ENCODE measurements around the gene CA12.

The CA12 gene

DNA sequence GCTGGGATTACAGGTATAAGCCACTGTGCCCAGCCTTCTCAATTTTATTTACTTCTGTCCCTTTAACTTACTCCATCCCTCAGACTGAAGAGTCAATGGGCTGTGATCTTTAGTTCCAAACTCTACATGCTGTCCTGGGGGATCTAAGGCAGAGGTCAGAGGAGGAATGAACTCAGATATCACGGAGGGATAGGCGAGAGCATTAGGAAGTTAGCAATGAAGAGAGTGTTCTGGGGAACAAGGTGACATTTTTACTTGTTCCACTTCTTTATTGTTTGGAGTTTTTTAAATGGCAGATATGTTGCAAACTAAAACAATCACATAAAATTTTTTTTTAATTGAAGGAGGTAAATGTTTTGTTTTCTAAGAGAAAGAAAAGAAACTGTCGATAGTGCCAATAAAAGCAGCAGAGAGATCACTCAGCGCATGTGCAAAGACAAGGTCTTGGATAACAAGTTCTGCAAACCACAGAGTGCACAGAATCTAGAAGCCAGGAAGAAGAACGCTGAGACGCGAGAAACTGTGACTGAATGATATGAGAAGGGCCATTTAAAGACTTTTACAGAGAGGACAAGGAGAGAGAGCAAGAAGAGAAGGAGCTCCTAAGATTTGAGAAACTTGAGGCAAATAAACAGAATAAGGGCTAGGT lies 10.8 kb upstream of the CA12 start:
- Mint-ChIP-seq H3K27me3 (ENCODE audit: low read depth, poor library complexity) (peaks cover 5% of the 10 kb centered on the region), H3K27ac (peak overlapping the region; percentile 13), H3K9me3 (no peaks in the 10 kb centered on the region), H3K36me3 (ENCODE audit: low read depth) (no peaks in the 10 kb centered on the region), H3K4me3 (no peak overlapping the region), H3K4me1 (peaks cover 67% of the 10 kb centered on the region)
- TF ChIP-seq, protein P1, sequence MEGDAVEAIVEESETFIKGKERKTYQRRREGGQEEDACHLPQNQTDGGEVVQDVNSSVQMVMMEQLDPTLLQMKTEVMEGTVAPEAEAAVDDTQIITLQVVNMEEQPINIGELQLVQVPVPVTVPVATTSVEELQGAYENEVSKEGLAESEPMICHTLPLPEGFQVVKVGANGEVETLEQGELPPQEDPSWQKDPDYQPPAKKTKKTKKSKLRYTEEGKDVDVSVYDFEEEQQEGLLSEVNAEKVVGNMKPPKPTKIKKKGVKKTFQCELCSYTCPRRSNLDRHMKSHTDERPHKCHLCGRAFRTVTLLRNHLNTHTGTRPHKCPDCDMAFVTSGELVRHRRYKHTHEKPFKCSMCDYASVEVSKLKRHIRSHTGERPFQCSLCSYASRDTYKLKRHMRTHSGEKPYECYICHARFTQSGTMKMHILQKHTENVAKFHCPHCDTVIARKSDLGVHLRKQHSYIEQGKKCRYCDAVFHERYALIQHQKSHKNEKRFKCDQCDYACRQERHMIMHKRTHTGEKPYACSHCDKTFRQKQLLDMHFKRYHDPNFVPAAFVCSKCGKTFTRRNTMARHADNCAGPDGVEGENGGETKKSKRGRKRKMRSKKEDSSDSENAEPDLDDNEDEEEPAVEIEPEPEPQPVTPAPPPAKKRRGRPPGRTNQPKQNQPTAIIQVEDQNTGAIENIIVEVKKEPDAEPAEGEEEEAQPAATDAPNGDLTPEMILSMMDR (IDR thresholded peaks at IDR 0.05), result no peak
- no peak for DNase-seq

- H3K36me3 Mint-ChIP-seq (ENCODE audit: low read depth), result no peaks in the 10 kb centered on the region
- H3K27ac Mint-ChIP-seq, result peak overlapping the region; percentile 0
- TF ChIP-seq, protein P1 (IDR thresholded peaks at IDR 0.05), result no peak
- peaks cover 66% of the 10 kb centered on the region for H3K4me1 Mint-ChIP-seq
- no peak overlapping the region for H3K4me3 Mint-ChIP-seq
- H3K27me3 Mint-ChIP-seq (ENCODE audit: low read depth, poor library complexity), result peaks cover 5% of the 10 kb centered on the region
- no peak for DNase-seq
- H3K9me3 Mint-ChIP-seq, result no peaks in the 10 kb centered on the region
Measured at GRCh38 chr15:63391669-63392360, 10.2 kb upstream of the CA12 start.

DNA sequence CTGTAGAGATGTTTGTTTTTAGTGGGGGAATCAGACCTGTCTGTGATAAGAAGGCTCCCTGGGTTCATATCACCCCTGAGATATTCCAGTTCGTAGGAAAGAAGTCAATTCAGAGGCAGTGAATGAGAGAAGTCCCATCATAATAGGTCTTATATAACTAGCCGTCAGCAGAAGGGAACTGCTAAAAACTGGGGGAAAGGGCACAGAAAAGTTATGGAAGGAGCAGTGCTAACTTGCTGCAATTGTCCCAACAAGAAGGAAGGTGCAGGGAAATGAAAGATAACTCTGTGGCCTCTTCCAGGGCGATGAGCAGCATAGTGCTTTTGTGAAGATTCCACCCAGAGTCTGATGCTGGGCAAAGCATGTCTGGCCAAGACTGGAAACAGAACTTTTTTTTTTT lies 9.0 kb upstream of the CA12 start:
- Mint-ChIP-seq H3K4me3 (no peak overlapping the region), H3K27me3 (ENCODE audit: low read depth, poor library complexity) (peaks cover 5% of the 10 kb centered on the region), H3K27ac (no peak overlapping the region), H3K36me3 (ENCODE audit: low read depth) (no peaks in the 10 kb centered on the region), H3K9me3 (no peaks in the 10 kb centered on the region), H3K4me1 (peaks cover 56% of the 10 kb centered on the region)
- no peak for DNase-seq
- TF ChIP-seq, protein P1 (IDR thresholded peaks at IDR 0.05), result no peak

GRCh38 chr15:63389902-63390670 lies 8.4 kb upstream of the CA12 start:
- no peak for DNase-seq
- H3K27me3 Mint-ChIP-seq (ENCODE audit: low read depth, poor library complexity), result peaks cover 7% of the 10 kb centered on the region

GRCh38 chr15:63388511-63388910 lies 6.9 kb upstream of the CA12 start:
- Mint-ChIP-seq H3K9me3 (no peaks in the 10 kb centered on the region), H3K27ac (peak overlapping the region; percentile 83), H3K4me1 (peaks cover 70% of the 10 kb centered on the region), H3K36me3 (ENCODE audit: low read depth) (no peaks in the 10 kb centered on the region), H3K4me3 (no peak overlapping the region), H3K27me3 (ENCODE audit: low read depth, poor library complexity) (peaks cover 13% of the 10 kb centered on the region)
- no peak for DNase-seq
- TF ChIP-seq, protein P1 (IDR thresholded peaks at IDR 0.05), result no peak

More at GRCh38 chr15:63389902-63390670, 8.4 kb upstream of the CA12 start:
- Mint-ChIP-seq H3K36me3 (ENCODE audit: low read depth) (no peaks in the 10 kb centered on the region), H3K9me3 (no peaks in the 10 kb centered on the region), H3K27ac (no peak overlapping the region), H3K4me1 (peaks cover 54% of the 10 kb centered on the region), H3K4me3 (no peak overlapping the region)
- TF ChIP-seq, protein P1 (IDR thresholded peaks at IDR 0.05), result no peak
